HEK293T (cell line): ENCODE measurements around the gene TBC1D1.

Source experiments
- FOXA1 ChIP-seq: fragments of 450-650 bp; IDR thresholded peaks from 2 replicates; pipeline ENCODE4 v1.6.1; 2016; ENCODE audit warnings: mild to moderate bottlenecking
- FOXM1 ChIP-seq: fragments of 450-650 bp; IDR thresholded peaks from 2 replicates; pipeline ENCODE4 v1.6.1; 2017; ENCODE audit warnings: mild to moderate bottlenecking, borderline replicate concordance
- L3MBTL2 ChIP-seq: fragments of 450-650 bp; conservative IDR thresholded peaks from 2 replicates; pipeline ENCODE4 v1.6.1; 2016; ENCODE audit warnings: mild to moderate bottlenecking
- LEF1 ChIP-seq: fragments of 450-650 bp; IDR thresholded peaks from 2 replicates; pipeline ENCODE4 v1.6.1; 2017; ENCODE audit warnings: mild to moderate bottlenecking, borderline replicate concordance
- NFRKB ChIP-seq: fragments of 450-650 bp; IDR thresholded peaks from 2 replicates; pipeline ENCODE4 v1.6.1; 2016; ENCODE audit warnings: mild to moderate bottlenecking, moderate library complexity
- SP1 ChIP-seq: fragments of 450-650 bp; IDR thresholded peaks from 2 replicates; pipeline ENCODE4 v1.6.1; 2017
- TARDBP ChIP-seq: fragments of 450-650 bp; IDR thresholded peaks from 2 replicates; pipeline ENCODE4 v1.6.1; 2016
- ZNF384 ChIP-seq: fragments of 450-650 bp; IDR thresholded peaks from 2 replicates; pipeline ENCODE4 v1.6.1; 2016

- TF ChIP-seq TARDBP: no peak
- no peak for TF ChIP-seq FOXA1
- no peak for TF ChIP-seq L3MBTL2
- TF ChIP-seq FOXM1: no peak
- no peak for TF ChIP-seq NFRKB
- no peak for TF ChIP-seq ZNF384
- TF ChIP-seq SP1: no peak
- TF ChIP-seq LEF1: no peak
Observed at GRCh38 chr4:38152721-38153386, 262.0 kb downstream of the TBC1D1 start.
